ENCODE results near the gene ZNF341.

DNA sequence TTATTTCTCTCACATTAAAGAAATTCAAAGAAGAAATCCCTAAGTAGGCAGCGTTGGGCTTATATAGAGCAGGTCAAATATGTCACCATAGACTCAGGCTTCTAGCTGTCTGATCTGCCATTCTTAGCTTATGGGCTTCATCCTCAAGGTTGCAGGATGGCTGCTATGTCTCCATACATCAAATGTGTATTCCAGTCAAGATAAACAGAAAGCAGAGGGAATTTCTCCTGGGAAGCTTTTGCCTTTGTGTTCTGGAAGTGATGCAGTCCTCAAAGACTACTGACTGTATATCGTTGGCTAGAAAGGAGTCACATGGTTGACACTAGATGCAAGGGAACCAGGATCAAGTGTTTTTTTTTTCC is 36.0 kb downstream of the ZNF341 start:
- no peak for TF ChIP-seq POLR2A (IDR thresholded peaks at IDR 0.05; ENCODE audit: low read depth, low read length)
- no peak for TF ChIP-seq POLR2AphosphoS5 (IDR thresholded peaks at IDR 0.05; ENCODE audit: low read depth, low read length)
- no peak for TF ChIP-seq TAF1 (IDR thresholded peaks at IDR 0.05; ENCODE audit: borderline replicate concordance, low read depth, low read length)

Measured in GM12892 (cell line).